Stimulated activated CD4-positive, alpha-beta T cell treated with anti-CD3 and anti-CD28 coated beads, Interleukin-15, amount 100 ng/mL, for 24 hours (primary cell): Measurements from ENCODE around the gene ZNF266.

Source experiments
- DNase-seq: peaks from one replicate; pipeline ENCODE4 v3.0.0-alpha.2; 2020

The ZNF266 gene

DNA sequence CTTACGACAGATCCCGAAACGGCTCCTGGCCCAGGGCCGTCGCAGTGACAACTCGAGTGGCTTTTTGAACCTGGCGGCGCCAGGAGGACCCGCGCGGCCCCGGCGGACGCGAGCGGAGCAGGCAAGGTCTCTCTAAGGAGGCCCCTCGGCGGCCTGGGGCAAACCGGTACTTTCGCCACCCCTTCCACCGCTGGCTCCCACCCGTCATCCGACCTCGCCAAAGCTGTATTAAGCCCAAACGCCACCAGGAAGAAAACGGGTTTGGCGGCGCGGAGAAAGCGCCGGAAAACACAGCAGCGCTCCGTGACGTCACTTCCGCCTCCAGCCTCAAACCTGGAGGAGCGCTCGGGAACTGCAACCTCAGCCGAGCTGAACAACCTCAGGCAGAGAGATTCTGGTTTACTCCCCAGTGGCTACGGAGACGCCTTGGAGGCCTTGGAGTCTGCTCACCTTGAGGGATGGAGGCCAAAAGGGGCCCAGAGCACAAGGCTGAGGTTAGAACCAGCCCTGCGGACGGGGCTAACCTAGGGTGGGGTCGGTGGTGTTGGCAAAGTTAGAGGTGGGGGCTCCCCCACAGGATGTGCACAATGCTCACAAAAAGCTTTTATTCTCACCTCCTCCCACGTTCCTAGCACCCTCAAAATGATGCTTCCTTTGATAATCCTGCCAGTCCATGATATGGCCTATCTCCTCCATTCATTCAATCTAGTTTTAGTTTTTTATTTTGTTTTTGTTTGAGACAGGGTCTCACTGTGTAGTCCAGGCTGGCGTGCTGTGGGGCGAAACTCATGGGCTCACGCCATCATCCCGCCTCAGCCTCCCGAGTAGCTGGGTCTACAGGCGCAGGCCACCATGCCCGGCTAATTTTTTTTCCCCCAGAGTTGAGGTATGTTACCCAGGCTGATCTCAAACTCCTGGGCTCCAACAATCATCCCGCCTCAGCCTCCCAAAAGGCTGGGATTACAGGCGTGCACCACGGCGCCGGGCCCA lies at the start of gene ZNF266:
Gene ZNF266, minus strand, starts transcription at position 295 of the 990 bp plus-strand sequence. CDS start 15,484 bp downstream, outside the sequence.
- DNase-seq: peak; percentile 95

DNA sequence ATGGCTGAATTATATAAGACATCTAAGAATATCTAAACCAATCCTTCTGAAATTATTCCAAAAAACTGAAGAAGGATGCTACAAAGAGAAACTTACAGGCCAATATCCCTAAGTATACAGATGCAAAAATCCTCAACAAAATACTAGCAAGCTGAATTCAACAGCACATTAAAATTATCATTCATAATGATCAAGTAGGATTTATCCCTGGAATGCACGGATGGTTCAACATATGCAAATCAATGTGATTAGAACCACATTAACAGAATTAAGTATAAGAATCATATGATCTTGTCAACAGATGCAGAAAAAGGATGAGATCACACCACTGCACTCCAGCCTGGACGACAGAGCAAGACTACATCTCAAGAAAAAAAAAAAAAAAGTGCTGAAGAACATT lies 49.8 kb upstream of the ZNF266 start:
- DNase-seq: no peak

DNA sequence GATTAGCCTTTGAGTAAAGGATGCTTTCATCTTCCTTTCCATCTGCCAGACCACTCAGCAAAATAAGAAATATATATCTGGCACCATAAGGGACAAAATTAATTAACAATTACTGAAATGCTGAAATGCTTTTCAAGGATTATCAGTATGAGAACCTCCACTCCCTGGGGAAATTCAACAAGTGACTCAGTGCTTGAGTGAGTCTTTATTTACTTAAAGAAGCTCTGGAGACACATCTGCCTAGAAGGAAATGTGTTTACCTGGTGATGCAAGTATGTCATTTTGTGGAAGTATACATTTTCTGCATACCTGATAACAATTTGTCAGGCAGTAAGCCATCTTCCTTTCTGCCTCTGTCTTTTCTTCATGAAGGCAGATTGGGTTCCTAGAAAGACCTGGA lies 39.6 kb upstream of the ZNF266 start:
- DNase-seq: no peak

DNA sequence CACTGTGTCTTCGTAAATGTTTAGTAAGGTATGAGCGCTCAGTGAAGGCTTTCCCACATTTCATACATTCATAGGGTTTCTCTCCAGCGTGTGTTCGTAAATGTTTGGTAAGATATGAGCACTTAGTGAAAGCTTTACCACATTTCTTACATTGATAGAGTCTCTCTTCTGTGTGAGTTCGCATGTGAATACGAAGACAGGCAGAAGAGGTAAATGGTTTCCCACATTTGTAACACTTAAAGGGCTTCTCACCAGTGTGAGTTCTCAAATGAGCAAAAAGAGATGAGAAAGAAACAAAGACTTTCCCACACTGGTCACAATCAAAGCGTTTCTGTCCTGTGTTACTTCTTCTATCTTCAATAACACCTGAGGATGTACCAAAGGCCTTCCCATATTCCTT lies 31.8 kb upstream of the ZNF266 start:
- DNase-seq: no peak

DNA sequence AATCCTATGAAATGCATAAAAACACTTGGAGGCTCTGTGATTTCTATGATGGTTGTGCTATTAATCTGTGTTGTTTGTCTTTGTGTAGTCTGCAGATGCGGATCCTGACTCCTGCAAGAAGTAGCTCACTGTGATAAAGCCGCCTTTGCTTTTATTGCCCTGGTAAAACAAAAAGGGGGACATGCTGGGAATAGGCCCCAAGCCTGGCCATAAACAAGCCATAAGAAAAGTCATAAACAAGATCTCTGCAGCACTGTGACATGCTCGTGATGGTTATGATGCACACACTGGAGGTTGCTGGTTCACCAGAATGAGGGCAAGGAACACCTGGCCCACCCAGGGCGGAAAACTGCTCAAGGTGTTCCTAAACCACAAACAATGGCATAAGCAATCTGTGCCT lies 26.6 kb upstream of the ZNF266 start:
- DNase-seq: no peak

DNA sequence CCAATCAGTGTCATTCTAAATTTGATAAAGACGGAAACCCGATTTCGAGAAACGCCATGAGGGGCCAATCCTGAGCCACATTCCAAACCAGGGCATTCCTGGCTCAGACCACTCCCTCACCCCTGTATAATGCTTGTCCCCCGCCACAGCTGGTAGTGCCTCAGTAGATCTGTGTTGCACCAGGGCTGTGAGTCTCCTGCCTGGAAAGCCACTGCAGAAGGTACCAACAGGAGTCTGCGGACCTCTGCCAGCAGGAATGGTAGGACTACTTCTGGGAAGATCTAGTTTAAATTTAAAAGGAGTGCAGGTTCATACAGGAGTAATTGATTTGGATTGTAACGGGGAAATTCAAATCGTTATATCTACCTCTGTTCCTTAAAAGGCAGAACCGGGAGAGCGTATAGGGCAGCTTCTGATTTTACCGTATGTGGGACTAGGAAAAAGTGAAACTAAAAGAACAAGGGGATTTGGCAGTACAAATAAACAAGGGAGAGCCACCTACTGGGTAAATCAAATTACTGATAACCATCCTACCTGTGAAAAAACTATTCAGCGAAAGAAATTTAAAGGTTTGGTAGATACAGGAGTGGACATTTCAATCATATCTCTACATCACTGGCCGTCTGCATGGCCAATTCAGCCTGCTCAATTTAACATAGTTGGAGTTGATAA lies 20.8 kb upstream of the ZNF266 start:
- DNase-seq: no peak

DNA sequence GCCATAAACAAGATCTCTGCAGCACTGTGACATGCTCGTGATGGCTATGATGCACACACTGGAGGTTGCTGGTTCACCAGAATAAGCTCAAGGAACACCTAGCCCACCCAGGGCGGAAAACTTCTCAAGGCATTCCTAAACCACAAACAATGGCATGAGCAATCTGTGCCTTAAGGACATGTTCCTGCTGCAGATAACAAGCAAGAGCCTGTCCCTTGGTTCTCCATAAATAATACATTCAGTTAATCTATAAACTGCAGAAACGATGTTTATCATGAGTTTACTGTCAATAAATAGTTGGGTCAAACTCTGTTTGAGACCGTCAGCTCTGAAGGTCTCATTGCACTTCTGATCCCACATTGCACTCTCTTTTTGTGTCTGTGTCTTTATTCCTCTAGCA lies 18.6 kb upstream of the ZNF266 start:
- no peak for DNase-seq

DNA sequence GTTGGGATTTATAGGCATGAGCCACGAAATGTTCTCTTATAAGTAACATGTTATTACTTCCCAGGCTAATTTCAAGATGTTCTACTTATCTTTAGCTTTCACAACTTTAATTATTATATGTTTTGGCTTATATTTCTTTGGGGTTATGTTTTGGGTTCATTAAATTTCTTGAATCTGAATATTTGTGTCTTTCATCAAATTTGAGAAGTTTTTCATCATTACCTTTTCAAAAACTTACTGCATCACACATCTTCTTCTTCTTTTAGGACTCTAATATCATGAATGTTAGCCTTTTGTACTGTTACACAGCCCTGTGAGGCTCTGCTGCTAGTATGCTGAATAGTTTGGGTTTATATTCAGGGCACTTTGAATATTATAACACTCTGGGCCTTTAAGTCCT lies 9.7 kb upstream of the ZNF266 start:
- no peak for DNase-seq

DNA sequence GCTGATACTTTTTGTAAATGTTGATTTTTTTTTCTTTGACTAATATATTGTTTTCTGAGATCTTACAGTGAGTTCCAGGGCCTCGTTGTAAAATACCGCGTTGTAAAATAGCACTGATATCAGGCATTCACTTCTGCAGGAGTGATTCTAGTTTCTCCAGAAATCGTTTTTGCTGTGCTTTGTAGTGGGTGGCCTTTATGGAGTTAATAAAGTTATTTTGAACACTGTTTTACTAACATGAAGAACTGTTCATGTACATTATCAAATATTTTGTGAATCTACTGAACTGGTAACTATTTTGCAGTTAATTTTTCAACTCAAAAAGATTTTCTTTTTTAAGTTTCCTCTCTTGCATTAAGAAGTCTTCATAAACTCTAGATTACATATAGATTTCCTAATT lies 985 bp upstream of the ZNF266 start:
- no peak for DNase-seq

DNA sequence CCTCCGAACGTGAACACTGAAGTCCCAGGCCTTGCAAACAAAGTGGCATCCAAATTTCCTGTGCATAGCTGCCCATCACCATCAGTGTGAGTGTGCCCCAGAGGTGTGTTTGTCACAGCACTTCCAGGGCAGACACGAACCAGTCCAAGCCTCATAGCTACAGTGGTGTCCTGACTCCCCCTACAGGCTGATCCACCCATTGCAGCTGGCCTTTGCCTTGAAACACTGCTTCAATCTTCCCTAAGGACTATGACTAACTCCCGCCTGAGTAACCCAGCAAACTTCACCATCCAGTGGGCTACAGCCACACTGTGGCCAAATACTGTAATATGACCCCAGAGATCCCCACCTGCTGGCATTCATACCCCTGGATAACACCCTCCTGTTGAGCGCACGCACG lies 3.9 kb downstream of the ZNF266 start:
- DNase-seq: peak; percentile 59

DNA sequence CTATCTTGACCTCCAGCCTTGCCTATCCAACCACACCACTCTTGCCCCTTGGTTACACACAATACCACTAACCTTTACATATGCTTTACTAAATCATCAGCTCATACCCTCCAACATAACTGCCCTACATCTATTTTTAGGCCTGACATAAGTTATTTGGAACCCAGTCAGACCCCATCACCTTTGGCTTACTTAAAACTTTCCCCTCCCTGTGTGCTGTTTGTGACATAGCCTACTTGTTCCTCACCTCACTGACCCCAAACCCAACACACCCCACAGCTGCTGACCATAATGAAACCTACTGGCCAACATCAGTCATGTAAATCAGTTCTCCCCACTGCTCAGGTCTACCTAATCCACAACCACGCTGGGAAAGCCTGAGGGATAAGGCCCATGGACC lies 4.9 kb downstream of the ZNF266 start:
- DNase-seq: no peak

DNA sequence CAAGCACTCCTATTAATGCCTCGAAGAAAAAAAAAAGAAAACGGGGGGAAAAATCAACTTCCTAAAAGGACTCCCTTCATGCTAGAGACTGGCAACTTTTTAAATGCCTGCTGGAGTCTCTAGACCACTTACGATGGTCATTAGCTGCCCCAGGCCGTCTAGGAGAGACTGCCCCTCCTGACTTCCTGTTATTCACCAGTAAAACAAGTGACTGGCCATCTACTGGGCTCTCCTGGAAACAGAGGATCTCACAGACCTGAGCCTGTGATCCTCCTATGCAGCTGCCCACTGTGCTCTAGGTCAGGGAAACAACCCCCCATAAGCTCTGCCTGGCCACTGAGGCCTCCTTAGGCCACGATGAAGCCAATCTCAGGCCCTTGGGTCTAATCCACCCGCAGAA lies 7.4 kb downstream of the ZNF266 start:
- DNase-seq: no peak

DNA sequence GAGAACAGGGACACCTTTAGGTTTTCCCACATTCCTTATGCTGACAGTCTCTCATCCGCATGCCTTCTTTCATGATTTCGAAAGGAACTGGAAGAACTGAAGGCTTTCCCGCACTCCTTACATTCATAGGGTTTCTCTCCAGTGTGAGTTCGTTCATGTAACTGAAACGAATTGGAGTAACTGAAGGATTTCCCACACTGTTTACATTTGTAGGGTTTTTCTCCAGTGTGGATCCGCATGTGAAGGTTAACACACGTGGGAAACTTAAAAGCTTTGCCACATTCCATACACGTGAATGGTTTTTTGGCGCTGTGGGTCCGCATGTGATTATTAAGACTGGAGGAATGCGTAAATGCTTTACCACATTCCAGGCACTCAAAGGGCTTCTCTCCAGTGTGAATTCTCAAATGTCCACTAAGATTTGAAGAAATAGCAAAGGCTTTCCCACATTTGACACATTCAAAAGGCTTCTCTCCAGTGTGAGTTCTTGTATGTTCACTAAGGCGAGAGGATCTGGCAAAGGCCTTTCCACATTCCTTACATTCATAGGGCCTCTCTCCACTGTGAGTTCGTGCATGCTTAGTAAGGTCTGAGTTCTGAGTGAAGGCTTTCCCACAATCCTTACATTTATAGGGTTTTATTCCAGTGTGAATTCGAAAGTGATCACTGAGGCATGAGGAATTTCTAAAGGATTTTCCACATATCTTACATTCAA lies 22.0 kb downstream of the ZNF266 start:
- no peak for DNase-seq

DNA sequence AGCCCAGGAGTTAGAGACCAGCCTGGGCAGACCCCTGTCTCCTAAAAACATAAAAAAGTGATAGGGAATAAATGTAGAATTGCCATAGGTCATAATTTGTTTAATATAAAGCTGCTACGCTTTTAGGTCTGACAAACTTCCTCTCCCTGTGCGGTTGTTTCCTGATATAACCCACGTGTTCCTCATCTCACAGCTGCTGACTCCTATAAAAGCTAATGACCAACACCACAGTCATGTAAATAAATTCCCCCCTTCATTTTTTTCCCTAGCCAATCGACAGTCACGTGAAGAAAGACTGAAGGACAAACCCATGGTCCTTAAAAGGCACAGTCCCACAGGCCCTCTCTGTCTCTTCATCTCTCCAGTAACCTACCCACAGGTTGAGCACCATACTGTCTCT lies 27.5 kb downstream of the ZNF266 start:
- DNase-seq: no peak

DNA sequence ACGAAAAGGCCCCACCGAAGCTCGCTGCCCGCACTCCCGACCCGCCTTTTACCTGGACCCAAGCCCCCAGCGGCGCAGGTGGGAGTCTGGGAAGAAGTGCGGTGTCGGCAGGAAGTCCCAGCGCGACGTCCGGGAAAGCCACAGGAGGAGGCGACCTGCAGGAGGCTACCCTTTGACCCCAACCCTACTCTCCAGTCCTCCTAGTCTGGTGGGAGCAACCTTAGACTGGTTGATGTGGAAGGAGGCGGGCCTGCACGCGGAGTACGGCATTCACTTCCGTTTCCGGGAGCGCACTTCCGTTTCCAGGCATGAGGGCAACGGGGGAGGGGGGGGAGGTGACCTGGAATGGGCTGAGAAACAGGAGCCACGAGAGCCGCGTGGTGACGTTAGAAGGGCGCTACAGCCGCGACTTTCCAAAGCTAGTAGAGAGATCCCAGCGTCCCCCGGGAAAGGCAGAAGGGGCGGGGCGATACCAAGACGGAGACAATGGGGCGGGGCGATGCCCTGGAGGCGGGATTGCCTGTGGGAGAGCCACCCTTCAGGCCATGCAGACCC lies 28.5 kb downstream of the ZNF266 start:
- peak; percentile 78 for DNase-seq

DNA sequence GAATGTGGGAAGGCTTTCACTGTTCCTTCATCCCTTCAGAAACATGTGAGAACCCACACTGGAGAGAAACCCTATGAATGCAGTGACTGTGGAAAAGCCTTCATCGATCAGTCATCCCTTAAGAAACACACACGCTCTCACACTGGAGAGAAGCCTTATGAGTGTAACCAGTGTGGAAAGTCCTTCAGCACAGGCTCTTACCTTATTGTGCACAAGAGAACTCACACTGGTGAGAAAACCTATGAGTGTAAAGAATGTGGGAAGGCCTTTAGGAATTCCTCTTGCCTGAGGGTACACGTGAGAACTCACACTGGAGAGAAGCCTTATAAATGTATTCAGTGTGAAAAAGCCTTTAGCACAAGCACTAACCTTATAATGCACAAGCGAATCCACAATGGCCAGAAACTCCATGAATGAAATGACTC lies 54.0 kb downstream of the ZNF266 start:
- DNase-seq: no peak

DNA sequence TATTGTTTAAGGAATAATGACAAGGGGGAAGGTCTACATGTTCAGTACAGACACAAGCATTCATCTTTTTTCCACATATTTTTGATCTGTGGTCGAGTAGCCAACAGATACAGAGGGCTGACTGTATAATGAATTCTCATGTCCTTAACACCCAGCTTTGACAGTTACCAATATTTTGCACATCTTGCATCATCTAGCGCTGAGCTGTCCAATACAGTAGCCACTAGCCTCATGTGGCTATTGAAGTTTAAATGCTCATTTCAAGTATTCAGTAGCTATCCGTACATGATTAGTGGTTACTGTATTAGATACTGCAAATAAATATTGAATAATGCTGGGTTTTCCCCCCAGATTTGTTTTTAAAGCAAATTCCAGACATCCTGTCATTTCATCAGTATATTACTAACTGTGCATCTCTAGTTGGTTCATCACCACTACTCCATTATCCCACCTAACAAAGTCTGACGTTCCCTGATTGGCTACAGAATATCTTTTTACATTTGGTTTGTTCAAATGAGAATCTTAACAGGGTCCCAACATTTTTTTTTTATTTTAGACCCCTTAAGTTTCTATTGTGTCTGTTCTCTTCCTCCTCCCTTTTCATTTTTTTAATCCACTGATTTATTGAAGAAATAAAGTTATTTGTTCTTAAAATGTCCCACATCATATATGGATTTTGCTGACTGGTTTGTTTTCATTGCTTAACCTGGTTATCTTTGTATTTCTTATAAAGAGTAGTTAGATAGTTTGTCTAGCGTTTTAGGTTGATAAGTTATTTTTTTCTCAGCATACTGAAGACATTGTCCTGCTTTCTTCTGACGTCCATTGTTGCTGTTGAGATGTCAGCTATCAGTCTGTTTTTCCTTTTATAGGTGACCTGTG lies 64.4 kb downstream of the ZNF266 start:
- no peak for DNase-seq

DNA sequence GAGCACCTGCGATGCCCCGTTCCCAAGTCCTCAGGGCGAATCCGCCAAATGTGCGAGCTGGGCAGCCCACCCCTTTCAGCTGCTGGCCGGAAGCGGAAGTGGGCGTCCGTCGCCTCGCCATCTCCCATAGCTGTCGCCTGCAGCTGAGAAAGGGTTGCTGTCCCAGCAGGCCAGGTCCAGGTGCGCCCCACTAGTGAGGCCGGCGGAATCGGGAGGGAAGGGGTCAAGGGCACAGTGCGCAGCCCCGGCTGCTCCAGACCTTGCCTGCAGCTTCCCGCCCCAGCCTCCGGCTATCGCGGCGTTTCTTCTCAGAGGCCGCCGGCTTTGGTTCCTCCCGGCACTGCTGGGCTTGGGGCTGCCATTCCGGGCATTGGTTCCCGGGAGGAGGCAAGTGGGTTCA lies 72.5 kb downstream of the ZNF266 start, which contains the start of gene ZNF177:
Gene ZNF177, plus strand, starts transcription at position 109 of the 400 bp plus-strand sequence. CDS start 15,299 bp downstream, outside the sequence.
- DNase-seq: peak; percentile 1
